Right ventricle myocardium superior (tissue), 1 donor: ENCODE measurements around the gene RUNX1. TPM values are rescaled to one million over a fixed set of nuclear protein-coding genes. Genes with fewer than 3 reads are reported as not detected.
A peak's percentile ranks its signal among the peaks of the same experiment; 100 is the strongest.

Source experiments
- ATAC-seq: fragments of 200-7000 bp; cut with Tn5 transposase; one replicate; pipeline ENCODE4 v1.9.1; 2020; ENCODE audit warnings: mild to moderate bottlenecking; ENCODE audit not compliant: poor library complexity
- DNase-seq: peaks from one replicate; pipeline ENCODE4 v3.0.0-alpha.2; 2020
- intact Hi-C: fragments of 100-400 bp; cut with DNase I; formaldehyde crosslinking; loops from one replicate; pipeline ENCODE4 v1.11.2; 2022
- total RNA-seq: library from RNA; stranded (reverse); fragmentation: NEBNext Ultra II Directional; extraction: Animal tissue kit (Norgen Biotek cat#: 25700); gene quantifications from one replicate; pipeline ENCODE4 v1.2.1, GENCODE V29; 2021
- donor health status: DM: no; HTN: yes; CAD: no; lungs with severe emphysema.

RUNX1 gene
- total RNA-seq, 1 donor from 2014 or later, result 1.5 TPM

DNA sequence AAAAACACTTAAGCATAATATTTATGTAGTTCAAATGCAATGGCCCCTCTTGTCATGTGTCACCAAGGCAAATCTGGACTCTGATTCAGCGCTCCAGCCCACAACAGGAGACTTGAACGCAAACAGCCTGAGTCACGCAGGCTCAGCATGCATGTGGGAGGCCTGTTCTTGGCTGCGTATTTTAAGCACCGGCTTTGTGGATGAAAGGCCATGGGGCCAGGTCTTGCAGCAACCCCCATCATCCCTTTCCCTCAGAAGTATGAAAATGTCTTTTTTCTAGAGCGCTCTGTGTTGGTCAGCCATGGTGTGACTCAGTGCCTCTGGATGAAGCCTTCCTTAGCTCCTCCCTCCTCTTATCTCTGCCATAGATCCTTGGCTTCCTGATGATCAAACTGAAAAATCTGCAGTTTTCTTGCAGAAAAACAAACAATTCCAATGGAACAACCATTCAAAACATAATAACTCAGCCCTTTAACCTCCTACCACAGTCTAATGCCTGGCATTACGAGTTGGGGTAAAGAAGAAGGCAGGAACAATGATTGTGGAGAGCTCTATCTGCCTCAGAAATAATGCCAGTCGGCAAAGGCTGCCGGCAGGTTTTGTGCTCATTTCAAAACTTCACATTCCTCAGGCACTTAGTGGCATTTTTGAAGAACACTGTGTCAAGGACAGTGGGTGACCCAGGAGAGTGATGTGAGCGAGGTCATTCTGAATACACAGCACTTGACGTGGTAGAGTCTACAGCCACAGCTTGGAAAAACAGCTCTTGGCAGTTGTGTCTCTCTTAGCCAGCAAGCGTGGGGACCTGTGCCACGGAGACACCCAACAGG is 212.8 kb downstream of the RUNX1 start:
- intact Hi-C loops, result no loop called here
- no peak for ATAC-seq
- DNase-seq, result peak; percentile 49

DNA sequence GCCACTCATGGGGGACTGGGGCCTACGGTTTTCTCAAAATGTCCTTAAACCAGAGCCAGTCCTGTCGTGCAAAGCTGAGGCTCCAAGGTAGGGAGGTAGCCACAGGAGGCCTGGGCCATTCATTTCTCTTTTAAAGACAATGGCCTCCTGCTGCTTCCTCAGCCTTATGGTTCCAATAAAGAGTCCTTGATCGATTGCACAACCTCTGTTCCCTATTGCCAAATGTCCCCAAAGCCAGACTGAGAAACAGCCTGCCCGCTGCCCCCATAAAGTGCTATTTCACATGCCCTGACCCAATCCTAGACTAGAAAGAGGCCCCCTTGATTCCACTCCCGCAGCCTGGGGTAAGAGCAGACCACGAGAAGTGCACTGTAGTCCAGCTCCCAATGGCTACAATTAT is 213.6 kb downstream of the RUNX1 start:
- ATAC-seq (peak; percentile 59), DNase-seq (no peak)
- intact Hi-C loops, result no loop called here

DNA sequence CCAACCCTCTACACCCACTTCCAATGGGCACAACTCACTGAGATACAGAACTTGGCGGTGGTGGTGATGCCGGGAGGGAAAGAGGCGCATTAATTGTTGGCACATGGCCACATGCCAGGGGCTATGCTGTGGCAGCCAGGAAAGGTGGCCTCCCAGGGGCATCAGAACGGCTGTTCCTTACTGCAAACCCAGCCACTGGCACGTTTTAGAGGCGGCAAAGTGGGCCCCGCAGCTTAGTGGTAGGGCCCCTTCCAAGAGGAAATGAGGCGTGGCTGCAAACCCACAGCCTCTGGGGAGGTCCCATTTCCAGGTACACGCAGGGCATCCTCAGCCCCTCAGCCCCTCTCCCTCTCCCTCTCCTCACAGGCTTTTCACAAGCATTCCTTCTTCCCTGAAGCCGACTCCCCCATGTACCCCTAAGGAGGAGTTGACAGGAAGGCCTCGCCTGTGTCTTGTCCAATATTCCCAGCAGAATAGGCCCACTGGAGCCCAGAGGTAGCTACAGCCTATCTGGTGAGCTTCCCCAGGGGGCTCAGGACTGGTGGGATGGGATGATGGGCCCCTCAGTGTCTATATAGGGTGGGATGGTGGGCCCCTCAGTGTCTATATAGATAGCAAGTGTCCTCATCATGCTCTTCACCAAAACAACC is 214.1 kb downstream of the RUNX1 start:
- DNase-seq (no peak), ATAC-seq (no peak)
- intact Hi-C loops, result no loop called here

DNA sequence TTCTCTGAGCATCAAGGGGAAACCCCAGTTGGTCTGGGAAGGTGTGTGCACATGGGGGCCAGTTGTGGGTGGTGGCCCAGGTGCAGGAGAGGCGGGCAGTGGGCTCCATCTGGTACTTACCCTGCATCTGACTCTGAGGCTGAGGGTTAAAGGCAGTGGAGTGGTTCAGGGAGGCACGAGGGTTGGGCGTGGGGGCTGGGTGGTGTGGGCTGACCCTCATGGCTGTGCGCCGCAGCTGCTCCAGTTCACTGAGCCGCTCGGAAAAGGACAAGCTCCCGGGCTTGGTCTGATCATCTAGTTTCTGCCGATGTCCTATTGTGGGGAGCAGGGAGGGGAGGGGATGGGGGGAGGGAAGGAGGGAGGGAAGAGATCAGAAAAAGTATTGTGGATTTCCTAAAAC is 214.8 kb downstream of the RUNX1 start:
- no peak for ATAC-seq
- intact Hi-C loops, result no loop called here
- DNase-seq, result no peak

DNA sequence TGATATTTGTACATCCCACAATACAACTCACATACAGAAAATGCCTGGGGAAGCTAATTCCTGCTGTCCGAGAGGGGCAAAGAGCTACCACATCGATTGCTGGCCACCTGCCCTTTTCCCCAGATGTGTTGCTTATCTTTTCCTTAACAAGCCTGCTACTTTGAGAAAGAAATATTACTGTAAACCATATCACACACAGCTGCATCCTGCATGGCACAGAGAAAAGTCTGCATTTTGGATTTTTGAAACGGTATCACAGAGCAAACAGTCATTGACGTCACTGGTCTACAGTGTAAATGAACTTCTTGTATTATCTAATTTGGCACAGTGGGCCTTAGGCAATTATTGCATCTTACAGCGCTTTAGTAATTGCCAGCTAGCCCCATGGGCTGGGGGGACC is 215.6 kb downstream of the RUNX1 start:
- ATAC-seq, result no peak
- DNase-seq, result no peak
- intact Hi-C loops, result no loop called here

DNA sequence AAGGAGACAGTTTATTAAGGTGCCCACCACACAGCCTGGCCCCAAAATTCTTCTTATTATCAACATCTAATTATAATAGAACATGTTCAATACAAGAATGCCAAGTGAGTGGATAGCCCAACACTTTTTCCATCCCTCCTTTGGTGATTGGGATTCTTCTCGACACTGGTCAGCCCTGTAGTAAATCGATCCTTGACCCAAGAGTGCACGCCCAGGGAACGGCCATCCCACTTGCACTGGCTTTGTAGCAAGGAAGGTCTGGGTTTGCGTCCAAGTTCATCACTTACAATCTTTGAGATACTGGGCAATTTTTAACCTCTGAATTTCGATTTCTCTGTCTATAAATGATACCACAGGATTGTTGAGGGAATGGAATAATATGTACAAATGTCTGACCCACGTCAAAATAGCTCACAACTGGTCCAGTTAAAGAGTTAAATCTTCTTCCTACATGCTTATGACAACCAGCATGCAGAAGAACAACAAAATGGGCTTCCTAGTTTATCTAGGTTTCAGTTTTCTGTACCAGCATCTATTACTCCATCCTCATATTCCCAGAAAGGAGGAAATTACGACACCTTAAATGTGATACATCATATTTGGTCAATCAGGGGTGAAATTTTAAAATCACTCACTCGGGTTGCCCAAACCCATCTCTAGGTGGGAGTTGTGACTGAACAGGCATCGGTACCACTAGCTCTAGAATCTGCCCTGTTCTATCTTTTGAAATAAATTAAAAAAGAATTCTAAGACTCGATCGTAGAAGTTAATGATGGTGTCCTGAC is 218.5 kb downstream of the RUNX1 start:
- intact Hi-C loops, result no loop called here
- DNase-seq (no peak), ATAC-seq (no peak)

DNA sequence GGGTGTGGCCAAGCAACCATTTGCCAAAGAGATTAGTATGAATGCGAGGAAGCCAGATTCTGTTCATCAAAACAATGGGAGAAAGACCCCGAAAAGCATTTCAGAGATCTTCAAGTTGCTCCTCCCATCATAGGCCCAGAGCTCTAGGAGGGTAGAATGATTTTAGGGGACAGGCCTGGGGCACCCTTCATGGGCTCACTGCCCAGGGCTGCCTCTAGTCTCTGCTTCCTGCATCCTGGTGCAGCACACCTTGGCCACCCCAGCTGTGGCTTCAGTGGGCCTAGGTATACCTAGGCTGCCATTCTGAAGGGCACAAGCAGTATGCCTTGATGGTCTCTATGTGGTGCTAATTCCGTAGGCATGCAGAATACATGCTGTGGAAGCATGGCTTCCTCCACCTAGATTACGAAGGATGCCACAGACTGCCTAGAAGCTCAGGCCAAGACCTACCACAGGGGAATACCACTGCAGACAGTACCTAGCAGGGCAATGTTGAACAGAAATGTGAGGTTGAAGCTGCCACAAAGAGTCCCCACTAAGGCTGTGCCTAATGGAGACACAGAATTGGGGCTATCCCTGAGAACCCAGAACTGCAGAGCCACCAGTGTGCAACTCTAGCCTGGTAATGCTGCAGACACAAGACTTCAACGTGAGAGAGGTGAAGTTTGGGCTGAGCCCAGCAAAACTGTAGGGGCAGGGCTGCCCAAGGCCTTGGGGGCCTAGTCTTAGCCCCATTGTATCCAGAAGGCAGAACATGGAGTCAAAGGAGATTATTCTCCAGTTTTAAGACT is 221.5 kb downstream of the RUNX1 start:
- intact Hi-C loops, result no loop called here
- DNase-seq (no peak), ATAC-seq (no peak)

DNA sequence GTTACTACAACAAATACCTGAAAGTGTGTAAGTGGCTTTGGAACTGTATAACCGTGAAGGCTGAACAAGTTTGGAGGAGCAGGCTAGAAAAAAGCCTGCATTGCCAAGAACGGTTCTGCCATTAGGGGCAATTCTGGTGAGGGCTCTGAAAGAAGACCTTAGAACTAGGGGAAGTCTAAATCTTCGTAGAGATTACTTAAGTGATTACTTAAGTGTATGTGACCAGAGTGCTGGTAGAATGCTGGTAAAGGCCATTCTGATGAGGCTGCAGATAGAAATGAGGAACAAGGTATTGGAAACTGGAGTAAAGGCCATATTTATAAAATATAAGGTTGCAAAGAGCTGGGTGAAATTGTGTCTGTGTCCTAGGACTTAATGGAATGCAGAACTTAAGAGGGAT is 222.3 kb downstream of the RUNX1 start:
- intact Hi-C loops, result no loop called here
- ATAC-seq (peak; percentile 27), DNase-seq (no peak)

DNA sequence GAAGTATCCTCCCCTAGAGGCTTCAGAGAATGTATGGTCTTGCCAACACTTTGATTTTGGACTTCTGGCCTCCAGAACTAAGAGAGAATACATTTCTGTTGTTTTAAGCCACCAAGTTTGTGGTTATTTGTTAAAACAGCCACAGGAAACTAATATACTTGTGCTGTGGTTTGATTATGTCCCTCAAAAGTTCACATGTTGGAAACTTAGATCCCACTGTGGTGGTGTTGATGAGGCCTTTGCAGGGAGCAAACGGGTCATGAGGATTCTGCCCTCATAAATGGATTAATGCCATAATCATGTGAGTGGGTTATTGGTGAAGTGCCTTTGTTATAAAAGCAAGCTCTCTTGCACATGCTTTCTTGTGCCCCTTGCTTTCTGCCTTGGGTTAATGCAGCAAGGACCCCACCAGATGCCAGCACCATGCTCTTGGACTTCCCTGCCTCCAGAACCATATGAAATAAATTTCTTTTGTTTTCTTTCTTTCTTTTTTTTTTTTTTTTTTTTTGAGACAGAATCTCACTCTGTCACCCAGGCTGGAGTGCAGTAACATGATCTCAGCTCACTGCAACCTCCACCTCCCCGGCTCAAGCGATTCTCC is 223.1 kb downstream of the RUNX1 start:
- intact Hi-C loops, result no loop called here
- no peak for ATAC-seq
- no peak for DNase-seq

DNA sequence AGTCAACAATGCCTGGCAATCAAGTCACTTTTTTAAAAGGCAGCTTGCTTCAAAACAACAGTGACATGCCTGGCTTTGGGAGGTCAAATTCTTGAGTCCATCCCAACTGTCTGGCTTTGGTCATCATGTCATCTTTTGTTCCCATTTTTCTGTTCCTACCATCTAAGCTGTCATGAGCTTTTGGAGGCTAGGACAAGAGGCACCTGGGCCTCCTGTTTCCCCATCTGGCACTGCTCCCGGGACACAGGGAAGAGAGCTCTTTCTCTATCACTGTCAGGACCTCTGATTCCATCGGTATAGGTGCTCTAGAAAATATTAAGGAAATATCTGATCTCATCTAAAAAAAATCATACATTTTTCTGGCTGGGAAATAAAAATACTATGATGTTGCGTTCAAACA is 224.0 kb downstream of the RUNX1 start:
- intact Hi-C loops, result no loop called here
- DNase-seq, result no peak
- ATAC-seq, result no peak

DNA sequence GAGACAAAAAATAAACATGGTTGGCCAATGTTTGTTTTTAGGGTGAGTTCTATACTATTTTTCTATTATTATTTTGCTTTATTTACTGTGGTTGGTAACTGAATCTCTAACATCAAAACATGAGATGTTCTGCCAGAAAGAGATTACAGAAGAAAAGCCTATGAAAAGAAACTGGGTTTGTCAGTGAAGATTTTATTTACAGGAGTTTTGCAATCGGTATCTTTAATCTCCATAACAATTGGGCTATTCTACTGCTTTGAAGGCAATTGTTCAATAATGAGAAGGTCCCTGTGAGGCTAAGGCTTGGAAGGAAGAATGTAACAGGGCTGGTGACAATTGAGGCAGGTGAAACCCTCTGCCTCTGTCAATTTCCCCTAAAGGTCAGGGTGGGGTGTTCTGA is 224.8 kb downstream of the RUNX1 start:
- no peak for ATAC-seq
- intact Hi-C loops, result no loop called here
- DNase-seq, result no peak

DNA sequence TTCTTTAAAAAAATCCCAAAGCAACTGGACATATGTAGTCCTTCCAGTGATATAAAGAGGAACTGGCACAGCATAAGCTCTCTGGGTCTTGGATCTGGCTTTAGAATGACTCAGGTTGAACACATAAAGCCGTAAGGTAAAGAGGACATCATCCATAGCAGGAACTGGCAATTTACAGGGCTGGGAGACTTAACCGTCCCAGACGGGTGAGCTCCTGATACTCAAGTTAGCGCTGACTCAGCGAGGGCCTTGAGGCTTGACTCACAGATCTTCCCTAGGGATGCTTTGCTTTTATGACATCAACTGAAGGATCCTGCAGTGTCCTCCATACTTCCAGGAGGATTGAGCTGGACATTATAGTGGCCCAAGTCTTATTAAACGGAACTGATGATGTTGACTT is 226.2 kb downstream of the RUNX1 start:
- intact Hi-C loops, result no loop called here
- DNase-seq, result no peak
- ATAC-seq, result no peak

DNA sequence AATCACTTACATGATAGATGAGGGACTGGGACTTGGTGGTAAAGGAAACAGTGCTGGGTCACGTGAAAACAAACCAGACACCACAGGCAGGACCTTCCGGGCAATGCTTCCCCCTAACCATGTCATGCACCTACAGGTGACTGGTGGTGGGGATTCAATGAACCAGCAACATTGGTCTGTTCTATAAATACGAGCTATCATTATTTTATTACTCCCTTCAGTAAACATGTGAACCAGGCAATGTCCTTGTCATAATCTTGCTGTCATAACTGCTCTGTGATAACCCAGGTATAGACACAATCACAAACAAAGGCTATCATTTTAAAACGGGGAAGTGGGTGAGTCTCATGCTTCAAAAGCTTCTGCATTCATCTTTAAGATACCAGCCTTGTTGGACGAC is 226.9 kb downstream of the RUNX1 start:
- DNase-seq (no peak), ATAC-seq (no peak)
- intact Hi-C loops, result no loop called here

DNA sequence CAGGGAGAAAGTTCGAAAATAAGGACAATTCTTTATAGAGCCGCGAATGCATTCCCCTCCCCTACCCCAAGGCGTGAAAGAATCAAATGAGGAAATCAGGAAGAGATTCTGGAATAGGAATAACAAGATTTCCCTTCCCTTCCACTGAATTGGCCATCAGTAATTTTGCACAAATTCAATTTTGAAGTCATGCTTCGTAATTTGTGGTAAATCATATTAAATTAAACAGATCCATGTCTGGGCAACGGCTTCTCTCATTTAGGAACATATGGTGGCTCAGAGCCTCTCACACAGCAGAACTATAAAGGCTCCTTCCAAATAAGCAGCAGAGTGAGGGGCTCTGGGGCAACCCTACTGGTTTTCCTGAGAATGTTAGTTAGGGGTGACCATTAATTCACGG is 227.4 kb downstream of the RUNX1 start:
- intact Hi-C loops, result no loop called here
- DNase-seq (no peak), ATAC-seq (no peak)

DNA sequence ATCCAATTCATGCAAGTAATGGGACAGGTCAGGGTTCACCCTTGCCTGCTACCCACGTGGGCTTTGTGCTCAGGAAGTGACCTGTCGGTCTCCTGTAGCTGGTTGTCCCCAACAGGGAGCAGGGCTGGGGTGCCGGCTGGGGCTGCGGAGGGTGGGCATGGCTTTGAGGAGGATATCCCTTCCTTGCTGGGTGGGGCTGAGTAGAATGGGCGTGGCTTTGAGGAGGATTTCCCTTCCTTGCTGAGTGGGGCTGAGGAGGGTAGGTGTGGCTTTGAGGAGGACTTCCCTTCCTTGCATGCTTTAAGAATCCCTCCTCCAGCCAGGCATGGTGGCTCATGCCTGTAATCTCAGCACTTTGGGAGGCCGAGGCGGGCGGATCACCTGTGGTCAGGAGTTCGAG is 229.1 kb downstream of the RUNX1 start:
- intact Hi-C loops, result no loop called here
- ATAC-seq, result no peak

DNA sequence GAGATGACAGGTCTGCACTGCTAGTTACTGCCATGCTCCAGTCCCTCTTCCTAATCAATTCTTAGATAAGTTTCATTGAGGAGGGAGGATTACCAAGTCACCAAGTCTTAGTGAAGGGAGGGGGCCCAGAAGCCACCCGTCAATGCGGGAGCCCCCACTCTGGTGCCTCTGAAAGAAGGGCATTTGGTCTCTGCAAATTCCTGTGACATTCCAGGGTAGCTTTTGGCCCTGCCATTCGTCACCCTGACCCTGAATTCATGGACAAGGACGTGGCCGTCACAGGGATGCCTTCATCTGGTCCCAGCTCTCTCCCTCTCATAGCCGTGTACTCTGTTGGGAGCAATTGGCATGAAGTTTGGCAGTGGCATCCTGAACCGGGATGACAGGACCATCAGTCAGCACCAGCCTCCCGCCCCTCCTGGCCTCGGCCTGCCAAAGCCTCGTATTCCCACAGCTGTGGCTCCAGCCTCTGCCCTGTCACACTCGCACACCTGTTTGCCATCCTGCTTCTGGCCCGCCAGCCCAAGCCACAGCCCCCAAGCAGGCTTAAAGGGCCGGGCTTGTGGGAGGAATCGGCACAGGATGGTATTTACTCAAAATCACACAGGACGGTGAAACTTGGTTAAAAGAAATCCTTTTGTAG is 229.6 kb downstream of the RUNX1 start:
- no peak for ATAC-seq
- intact Hi-C loops, result no loop called here

More for the DNA sequence above, 229.1 kb downstream of the RUNX1 start:
- DNase-seq, result no peak

DNA sequence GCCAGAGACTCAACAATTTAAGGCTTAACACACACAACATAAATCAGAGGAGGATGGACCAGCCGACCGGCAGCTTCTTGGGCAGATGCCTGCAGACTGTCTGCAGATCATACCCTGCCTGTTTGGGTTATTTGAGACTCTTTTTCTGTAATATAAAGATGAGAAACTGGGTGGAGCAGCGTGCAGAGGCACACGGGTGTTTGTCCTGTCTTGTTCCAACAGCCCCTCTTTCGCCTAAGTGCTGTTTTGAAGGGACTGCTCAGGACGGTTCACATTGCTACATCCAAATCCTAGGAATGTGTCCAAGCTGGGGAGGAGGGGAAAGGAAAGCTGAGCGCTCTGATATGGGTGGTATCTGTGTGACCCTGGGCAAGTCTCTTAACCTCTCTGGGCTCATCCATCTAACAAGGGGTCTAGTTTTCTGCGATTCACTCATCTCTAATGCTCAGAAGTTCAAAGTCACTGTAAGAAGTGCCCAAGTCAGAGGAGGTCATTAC is 230.4 kb downstream of the RUNX1 start:
- intact Hi-C loops, result no loop called here
- no peak for DNase-seq
- no peak for ATAC-seq

More for the DNA sequence above, 229.6 kb downstream of the RUNX1 start:
- DNase-seq, result no peak
